Adrenal gland (tissue), 12 donors: ENCODE results near the gene ERC2. TPM values are rescaled to one million over a fixed set of nuclear protein-coding genes. Genes with fewer than 3 reads are reported as not detected.

Experiments used
- DNase-seq, 7 donors: peaks; one replicate each; pipeline ENCODE4 v3.0.0-alpha.2; 2019 to 2020
- H3K27ac ChIP-seq, 5 donors: fragments of 200-600 bp; sonication (generic) in 4 of 5; 1 replicate in 3 of 5; 2 replicates in 2 of 5; pipeline versions ENCODE4 v1.5.1 to v1.8.0; 2016 to 2020; ENCODE audit warnings: mild to moderate bottlenecking in 1 of 5
- H3K27me3 ChIP-seq: fragments of 200-600 bp; 2 replicates; pipeline ENCODE4 v1.8.0; 2021
- H3K36me3 ChIP-seq, 2 donors: fragments of 200-600 bp; replicated peaks in 1 of 2; 1 replicate in 1 of 2; 2 replicates in 1 of 2; pipeline versions ENCODE4 v1.5.1 to v1.8.0; 2018 to 2022
- H3K4me1 ChIP-seq, 2 donors: fragments of 200-600 bp; replicated peaks in 1 of 2; 1 replicate in 1 of 2; 2 replicates in 1 of 2; pipeline versions ENCODE4 v1.5.1 to v1.8.0; 2018 to 2021
- H3K4me3 ChIP-seq, 4 donors: fragments of 200-600 bp; sonication (generic) in 3 of 4; one replicate each; pipeline ENCODE4 v1.5.1; 2016 to 2018
- H3K9me3 ChIP-seq, 3 donors: fragments of 200-600 bp; sonication (generic) in 1 of 3; replicated peaks in 1 of 3; 1 replicate in 2 of 3; 2 replicates in 1 of 3; pipeline versions ENCODE4 v1.5.1 to v1.8.0; 2016 to 2021
- CTCF ChIP-seq, 6 experiments: fragments of 450-650 bp in 4 of 6; fragments of 200-600 bp in 2 of 6; sonication (generic) in 1 of 6; IDR thresholded peaks; 1 replicate in 5 of 6; 2 replicates in 1 of 6; pipeline versions ENCODE4 v1.5.1 to v1.8.0; 2016 to 2021; ENCODE audit warnings: antibody characterized with exemption in 6 of 6, mild to moderate bottlenecking in 2 of 6, moderate library complexity in 1 of 6
- POLR2A ChIP-seq, 2 donors: fragments of 450-650 bp; IDR thresholded peaks; one replicate each; pipeline ENCODE4 v1.6.1; 2017; ENCODE audit warnings: antibody characterized with exemption in 2 of 2, mild to moderate bottlenecking in 2 of 2, moderate library complexity in 1 of 2
- WGBS, 4 donors: extraction: QIAGEN DNeasy Blood & Tissue Kit in 2 of 4; methylation state at CpG; one replicate each; pipeline versions ENCODE4 v1.1.5 to v1.1.7; 2013 to 2017; 5-methylcytosine and 5-hydroxymethylcytosine counted together
- intact Hi-C, 2 donors: fragments of 100-400 bp; cut with DNase I; formaldehyde crosslinking; loops; one replicate each; pipeline versions ENCODE4 v1.14.1 to v1.15.0; 2022 to 2023
- polyA plus RNA-seq, 3 donors: library from polyadenylated mRNA; stranded (reverse); fragments of 200-250 nt in 2 of 3; fragments of 350-450 nt in 1 of 3; fragmentation: Illumina TruSeq in 1 of 3; extraction: RNeasy Lipid Tissue Mini Kit (QIAGEN cat#74804) in 1 of 3; gene quantifications; one replicate each; pipeline ENCODE4 v1.2.3, GENCODE V29; 2013 to 2014
- total RNA-seq, 9 donors: library from RNA; depleted of rRNA in 4 of 9; stranded (reverse); fragments of >200 nt in 4 of 9; fragments of 120-200 nt in 1 of 9; fragmentation: NEBNext Ultra II Directional in 1 of 9; extraction: Animal tissue kit (Norgen Biotek cat#: 25700) in 1 of 9; gene quantifications; one replicate each; pipeline versions ENCODE4 v1.1.0 to v1.2.4, GENCODE V29; 2013 to 2023
- donor health status: healthy with polysubstance abuse.
- donor health status: Bipolar disorder and iron deficiency.
- donor health status: DM: yes; HTN: yes; CAD: no.
- donor health status: DM: no; HTN: no; CAD: no.
- donor health status: DM: no; HTN: no; CAD: no.
- donor health status: DM: yes; HTN: yes; CAD: no.

The ERC2 gene
- total and polyA plus RNA-seq, 12 donors: 0.47 to 5.8 (median 1.5) TPM

- Histone ChIP-seq H3K4me3 (no peak overlapping the region), H3K9me3 (no peaks in the 10 kb centered on the region), H3K36me3 (no peaks in the 10 kb centered on the region), H3K27me3 (no peaks in the 10 kb centered on the region), H3K4me1 (no peaks in the 10 kb centered on the region), H3K27ac (no peak overlapping the region)
- WGBS, 4 donors: 68 to 78% (median 76%) methylated on average over 3 of the region's 3 CpGs
- intact Hi-C loops: no loop called here
- DNase-seq: no peak
- TF ChIP-seq CTCF (IDR thresholded peaks at IDR 0.05): no peak
- no peak for TF ChIP-seq POLR2A (IDR thresholded peaks at IDR 0.05)
Observed at GRCh38 chr3:55708242-55708641, 760.0 kb downstream of the ERC2 start.

- Histone ChIP-seq H3K4me1 (no peaks in the 10 kb centered on the region), H3K36me3 (no peaks in the 10 kb centered on the region), H3K9me3 (no peaks in the 10 kb centered on the region), H3K27me3 (no peaks in the 10 kb centered on the region), H3K27ac (no peak overlapping the region), H3K4me3 (no peak overlapping the region)
- 0 to 48% (median 0%) methylated on average over 1 of the region's 1 CpG; no CpG with 5 or more reads in 1 of the 4 donors for WGBS, 4 donors
- TF ChIP-seq CTCF (IDR thresholded peaks at IDR 0.05) (no peak), POLR2A (IDR thresholded peaks at IDR 0.05) (no peak)
- DNase-seq: no peak
- intact Hi-C loops: no loop called here
Observed at GRCh38 chr3:55704521-55704920, 763.7 kb downstream of the ERC2 start.

GRCh38 chr3:55702822-55703221, 765.4 kb downstream of the ERC2 start:
- Histone ChIP-seq H3K36me3 (no peaks in the 10 kb centered on the region), H3K9me3 (no peaks in the 10 kb centered on the region), H3K4me3 (no peak overlapping the region), H3K4me1 (no peaks in the 10 kb centered on the region), H3K27ac (no peak overlapping the region), H3K27me3 (no peaks in the 10 kb centered on the region)
- no peak for DNase-seq
- WGBS, 4 donors: 82 to 93% (median 86%) methylated on average over 6 of the region's 6 CpGs
- intact Hi-C loops: no loop called here
- TF ChIP-seq CTCF (IDR thresholded peaks at IDR 0.05) (no peak), POLR2A (IDR thresholded peaks at IDR 0.05) (no peak)

- H3K9me3 ChIP-seq: no peaks in the 10 kb centered on the region
- no peak overlapping the region for H3K4me3 ChIP-seq
- TF ChIP-seq POLR2A (IDR thresholded peaks at IDR 0.05): no peak
- TF ChIP-seq CTCF (IDR thresholded peaks at IDR 0.05): no peak
- no peak overlapping the region for H3K27ac ChIP-seq
- no peaks in the 10 kb centered on the region for H3K36me3 ChIP-seq
- no peak for DNase-seq
- H3K27me3 ChIP-seq: no peaks in the 10 kb centered on the region
- no peaks in the 10 kb centered on the region for H3K4me1 ChIP-seq
- intact Hi-C loops: no loop called here
- WGBS, 4 donors: 62 to 78% (median 72%) methylated on average over 3 of the region's 3 CpGs
Observed at GRCh38 chr3:55701997-55702396, 766.3 kb downstream of the ERC2 start.
